ENCODE data around the gene RTP1. TPM values are rescaled to one million over a fixed set of nuclear protein-coding genes. Genes with fewer than 3 reads are reported as not detected.

RTP1 gene
- polyA plus RNA-seq, 1 of the 3 experiments (the other 2 are of a cell fraction) = not detected

DNA sequence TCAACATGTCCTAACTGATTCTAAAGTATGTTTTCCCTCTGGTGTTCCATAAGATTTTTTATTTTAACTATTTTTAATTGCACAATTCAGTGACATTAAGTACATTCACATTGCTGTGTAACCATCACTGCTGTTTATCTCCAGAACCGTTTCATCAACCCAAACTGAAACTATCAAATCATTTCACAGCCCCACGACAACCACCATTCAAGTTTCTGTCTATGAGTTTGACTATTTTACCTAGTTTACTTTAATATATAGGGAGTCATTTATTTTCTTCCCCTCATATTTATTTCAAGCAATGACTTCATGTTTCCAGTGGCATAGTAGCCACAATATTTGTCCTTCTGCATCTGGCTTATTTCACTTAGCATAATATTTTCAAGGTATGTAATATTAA, 8.4 kb downstream of the RTP1 start:
- WGBS (ENCODE audit: low lambda C conversion rate) = 2% methylated on average over 2 of the region's 2 CpGs
- Histone ChIP-seq H3K27ac (ENCODE audit: low read depth in 2 of 2, low read length in 1 of 2) (no peak overlapping the region), H3K9ac (no peak overlapping the region), H2AFZ (ENCODE audit: low read depth) (no peak overlapping the region), H3K4me3 (ENCODE audit: low read depth in 2 of 2, low read length in 1 of 2) (no peak overlapping the region), H4K20me1 (ENCODE audit: insufficient read depth) (no peaks in the 10 kb centered on the region), H3K27me3 (ENCODE audit: insufficient read depth) (peaks cover 41% of the 10 kb centered on the region; the same call in 1 of the 2 replicates), H3K9me3 (no peaks in the 10 kb centered on the region), H3K4me2 (no peak overlapping the region), H3F3A (replicated peaks; ENCODE audit: insufficient read depth) (no peaks in the 10 kb centered on the region), H3K79me2 (ENCODE audit: insufficient read depth) (no peaks in the 10 kb centered on the region), H3K4me1 (ENCODE audit: control insufficient read depth in 1 of 2, insufficient read depth in 2 of 2, low read depth in 1 of 2, low read length in 1 of 2) (peaks cover 0 to 6% of the 10 kb centered on the region in 2 experiments; a peak in 1 of 4 replicates), H3K9me2 (no peaks in the 10 kb centered on the region), H3K36me3 (replicated peaks in 1 of 2; ENCODE audit: control insufficient read depth in 1 of 2, insufficient read depth in 2 of 2, low read length in 1 of 2) (no peaks in the 10 kb centered on the region)
- TF ChIP-seq ELF1 (IDR thresholded peaks at IDR 0.05) (no peak), MEF2A (IDR thresholded peaks at IDR 0.05; ENCODE audit: borderline replicate concordance, low read depth) (no peak), MXI1 (IDR thresholded peaks at IDR 0.05; ENCODE audit: low read depth, low read length) (no peak)
- ChIA-PET POLR2A (no interaction called here), CTCF (no interaction called here)
- DNase-seq = no peak

DNA sequence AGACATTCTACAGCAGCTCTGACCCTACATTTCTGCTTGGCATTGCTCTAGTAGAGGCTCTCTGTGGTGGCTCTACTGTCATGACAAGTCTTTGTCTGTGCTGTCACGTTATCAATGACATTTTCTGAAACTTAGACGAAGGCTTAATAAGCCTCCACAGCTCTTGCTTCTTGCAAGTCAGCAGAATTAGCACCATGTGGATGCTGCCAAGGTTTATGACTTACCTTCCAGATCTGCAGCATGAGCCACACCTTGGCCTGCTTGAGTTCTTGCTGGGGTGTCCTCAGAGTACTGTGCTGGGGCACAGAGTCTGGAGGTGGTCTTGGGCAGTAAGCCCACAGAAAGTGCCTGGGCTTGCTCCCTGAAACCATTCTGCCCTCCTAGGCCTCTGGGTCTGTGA, 9.8 kb downstream of the RTP1 start:
- H3K79me2 ChIP-seq (ENCODE audit: insufficient read depth) = no peaks in the 10 kb centered on the region
- H3F3A ChIP-seq (replicated peaks; ENCODE audit: insufficient read depth) = no peaks in the 10 kb centered on the region
- H3K9me2 ChIP-seq = no peaks in the 10 kb centered on the region
- H3K4me1 ChIP-seq (ENCODE audit: control insufficient read depth in 1 of 2, insufficient read depth in 2 of 2, low read depth in 1 of 2, low read length in 1 of 2) = peaks cover 0 to 7% of the 10 kb centered on the region in 2 experiments; a peak in 1 of 4 replicates
- no peak overlapping the region for H3K4me2 ChIP-seq
- ChIA-PET POLR2A (no interaction called here), CTCF (interaction anchor here (1.9 kb wide), 1 partner anchor 12 kb away, joined by 10 read pairs; no protein-coding TSS in a partner anchor)
- no peaks in the 10 kb centered on the region for H3K36me3 ChIP-seq (replicated peaks in 1 of 2; ENCODE audit: control insufficient read depth in 1 of 2, insufficient read depth in 2 of 2, low read length in 1 of 2)
- 0% methylated on average over 2 of the region's 2 CpGs for WGBS (ENCODE audit: low lambda C conversion rate)
- peaks cover 28% of the 10 kb centered on the region; the same call in 1 of the 2 replicates for H3K27me3 ChIP-seq (ENCODE audit: insufficient read depth)
- TF ChIP-seq NFIC (IDR thresholded peaks at IDR 0.05; ENCODE audit: borderline replicate concordance) (no peak), FOXM1 (IDR thresholded peaks at IDR 0.05; ENCODE audit: low read depth) (no peak), POLR2AphosphoS5 (IDR thresholded peaks at IDR 0.05; ENCODE audit: low read depth, low read length) (no peak), TCF12 (IDR thresholded peaks at IDR 0.05) (no peak), TEAD4 (IDR thresholded peaks at IDR 0.05; ENCODE audit: borderline replicate concordance, insufficient read depth) (no peak), YY1 (IDR thresholded peaks at IDR 0.05; ENCODE audit: low read depth) (no peak), FOXJ3 (CRISPR knock-in tag; IDR thresholded peaks at IDR 0.05) (no peak), TAF1 (IDR thresholded peaks at IDR 0.05; ENCODE audit: borderline replicate concordance, low read depth, low read length) (no peak), RXRA (IDR thresholded peaks at IDR 0.05; ENCODE audit: borderline replicate concordance, low read depth) (no peak), GABPA (IDR thresholded peaks at IDR 0.05; ENCODE audit: low read depth) (no peak), NRF1 (IDR thresholded peaks at IDR 0.05; ENCODE audit: low read depth, low read length) (no peak), CHD2 (IDR thresholded peaks at IDR 0.05; ENCODE audit: low read length, partially characterized antibody) (no peak)
- TF ChIP-seq, protein P1, sequence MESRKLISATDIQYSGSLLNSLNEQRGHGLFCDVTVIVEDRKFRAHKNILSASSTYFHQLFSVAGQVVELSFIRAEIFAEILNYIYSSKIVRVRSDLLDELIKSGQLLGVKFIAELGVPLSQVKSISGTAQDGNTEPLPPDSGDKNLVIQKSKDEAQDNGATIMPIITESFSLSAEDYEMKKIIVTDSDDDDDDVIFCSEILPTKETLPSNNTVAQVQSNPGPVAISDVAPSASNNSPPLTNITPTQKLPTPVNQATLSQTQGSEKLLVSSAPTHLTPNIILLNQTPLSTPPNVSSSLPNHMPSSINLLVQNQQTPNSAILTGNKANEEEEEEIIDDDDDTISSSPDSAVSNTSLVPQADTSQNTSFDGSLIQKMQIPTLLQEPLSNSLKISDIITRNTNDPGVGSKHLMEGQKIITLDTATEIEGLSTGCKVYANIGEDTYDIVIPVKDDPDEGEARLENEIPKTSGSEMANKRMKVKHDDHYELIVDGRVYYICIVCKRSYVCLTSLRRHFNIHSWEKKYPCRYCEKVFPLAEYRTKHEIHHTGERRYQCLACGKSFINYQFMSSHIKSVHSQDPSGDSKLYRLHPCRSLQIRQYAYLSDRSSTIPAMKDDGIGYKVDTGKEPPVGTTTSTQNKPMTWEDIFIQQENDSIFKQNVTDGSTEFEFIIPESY (IDR thresholded peaks at IDR 0.05; ENCODE audit: borderline replicate concordance, low read depth) = no peak
- TF ChIP-seq, protein P2, sequence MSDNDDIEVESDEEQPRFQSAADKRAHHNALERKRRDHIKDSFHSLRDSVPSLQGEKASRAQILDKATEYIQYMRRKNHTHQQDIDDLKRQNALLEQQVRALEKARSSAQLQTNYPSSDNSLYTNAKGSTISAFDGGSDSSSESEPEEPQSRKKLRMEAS (IDR thresholded peaks at IDR 0.05; ENCODE audit: low read depth) = no peak
- TF ChIP-seq, protein P3, sequence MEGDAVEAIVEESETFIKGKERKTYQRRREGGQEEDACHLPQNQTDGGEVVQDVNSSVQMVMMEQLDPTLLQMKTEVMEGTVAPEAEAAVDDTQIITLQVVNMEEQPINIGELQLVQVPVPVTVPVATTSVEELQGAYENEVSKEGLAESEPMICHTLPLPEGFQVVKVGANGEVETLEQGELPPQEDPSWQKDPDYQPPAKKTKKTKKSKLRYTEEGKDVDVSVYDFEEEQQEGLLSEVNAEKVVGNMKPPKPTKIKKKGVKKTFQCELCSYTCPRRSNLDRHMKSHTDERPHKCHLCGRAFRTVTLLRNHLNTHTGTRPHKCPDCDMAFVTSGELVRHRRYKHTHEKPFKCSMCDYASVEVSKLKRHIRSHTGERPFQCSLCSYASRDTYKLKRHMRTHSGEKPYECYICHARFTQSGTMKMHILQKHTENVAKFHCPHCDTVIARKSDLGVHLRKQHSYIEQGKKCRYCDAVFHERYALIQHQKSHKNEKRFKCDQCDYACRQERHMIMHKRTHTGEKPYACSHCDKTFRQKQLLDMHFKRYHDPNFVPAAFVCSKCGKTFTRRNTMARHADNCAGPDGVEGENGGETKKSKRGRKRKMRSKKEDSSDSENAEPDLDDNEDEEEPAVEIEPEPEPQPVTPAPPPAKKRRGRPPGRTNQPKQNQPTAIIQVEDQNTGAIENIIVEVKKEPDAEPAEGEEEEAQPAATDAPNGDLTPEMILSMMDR (IDR thresholded peaks at IDR 0.05) = no peak
- TF ChIP-seq, protein P4, sequence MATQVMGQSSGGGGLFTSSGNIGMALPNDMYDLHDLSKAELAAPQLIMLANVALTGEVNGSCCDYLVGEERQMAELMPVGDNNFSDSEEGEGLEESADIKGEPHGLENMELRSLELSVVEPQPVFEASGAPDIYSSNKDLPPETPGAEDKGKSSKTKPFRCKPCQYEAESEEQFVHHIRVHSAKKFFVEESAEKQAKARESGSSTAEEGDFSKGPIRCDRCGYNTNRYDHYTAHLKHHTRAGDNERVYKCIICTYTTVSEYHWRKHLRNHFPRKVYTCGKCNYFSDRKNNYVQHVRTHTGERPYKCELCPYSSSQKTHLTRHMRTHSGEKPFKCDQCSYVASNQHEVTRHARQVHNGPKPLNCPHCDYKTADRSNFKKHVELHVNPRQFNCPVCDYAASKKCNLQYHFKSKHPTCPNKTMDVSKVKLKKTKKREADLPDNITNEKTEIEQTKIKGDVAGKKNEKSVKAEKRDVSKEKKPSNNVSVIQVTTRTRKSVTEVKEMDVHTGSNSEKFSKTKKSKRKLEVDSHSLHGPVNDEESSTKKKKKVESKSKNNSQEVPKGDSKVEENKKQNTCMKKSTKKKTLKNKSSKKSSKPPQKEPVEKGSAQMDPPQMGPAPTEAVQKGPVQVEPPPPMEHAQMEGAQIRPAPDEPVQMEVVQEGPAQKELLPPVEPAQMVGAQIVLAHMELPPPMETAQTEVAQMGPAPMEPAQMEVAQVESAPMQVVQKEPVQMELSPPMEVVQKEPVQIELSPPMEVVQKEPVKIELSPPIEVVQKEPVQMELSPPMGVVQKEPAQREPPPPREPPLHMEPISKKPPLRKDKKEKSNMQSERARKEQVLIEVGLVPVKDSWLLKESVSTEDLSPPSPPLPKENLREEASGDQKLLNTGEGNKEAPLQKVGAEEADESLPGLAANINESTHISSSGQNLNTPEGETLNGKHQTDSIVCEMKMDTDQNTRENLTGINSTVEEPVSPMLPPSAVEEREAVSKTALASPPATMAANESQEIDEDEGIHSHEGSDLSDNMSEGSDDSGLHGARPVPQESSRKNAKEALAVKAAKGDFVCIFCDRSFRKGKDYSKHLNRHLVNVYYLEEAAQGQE (IDR thresholded peaks at IDR 0.05; ENCODE audit: low read depth, low read length) = no peak
- TF ChIP-seq, protein P5, sequence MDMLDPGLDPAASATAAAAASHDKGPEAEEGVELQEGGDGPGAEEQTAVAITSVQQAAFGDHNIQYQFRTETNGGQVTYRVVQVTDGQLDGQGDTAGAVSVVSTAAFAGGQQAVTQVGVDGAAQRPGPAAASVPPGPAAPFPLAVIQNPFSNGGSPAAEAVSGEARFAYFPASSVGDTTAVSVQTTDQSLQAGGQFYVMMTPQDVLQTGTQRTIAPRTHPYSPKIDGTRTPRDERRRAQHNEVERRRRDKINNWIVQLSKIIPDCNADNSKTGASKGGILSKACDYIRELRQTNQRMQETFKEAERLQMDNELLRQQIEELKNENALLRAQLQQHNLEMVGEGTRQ (IDR thresholded peaks at IDR 0.05; ENCODE audit: borderline replicate concordance, low read depth, low read length) = no peak
- no peak overlapping the region for H2AFZ ChIP-seq (ENCODE audit: low read depth)
- no peak overlapping the region for H3K4me3 ChIP-seq (ENCODE audit: low read depth in 2 of 2, low read length in 1 of 2)
- H3K27ac ChIP-seq (ENCODE audit: low read depth in 2 of 2, low read length in 1 of 2) = no peak overlapping the region
- H4K20me1 ChIP-seq (ENCODE audit: insufficient read depth) = no peaks in the 10 kb centered on the region
- H3K9me3 ChIP-seq = no peaks in the 10 kb centered on the region
- no peak for DNase-seq
- no peak overlapping the region for H3K9ac ChIP-seq
